H9 (cell line): ENCODE data around the gene CTSL. TPM values are rescaled to one million over a fixed set of nuclear protein-coding genes. Genes with fewer than 3 reads are reported as not detected.

Source experiments
- DNase-seq: peaks from one replicate; pipeline ENCODE4 v3.0.0-alpha.2; 2017
- H2AFZ ChIP-seq: one replicate; pipeline ENCODE4 v1.6.1; 2013; ENCODE audit warnings: mild to moderate bottlenecking, low read length, control low read depth, moderate library complexity
- H2AK5ac ChIP-seq: 2 replicates; pipeline ENCODE4 v1.6.1; 2013; ENCODE audit warnings: low read length, control low read depth, mixed read lengths; ENCODE audit not compliant: insufficient read length
- H2BK120ac ChIP-seq: one replicate; pipeline ENCODE4 v1.6.1; 2013; ENCODE audit warnings: low read depth, mild to moderate bottlenecking, low read length, control low read depth, inconsistent platforms; ENCODE audit not compliant: poor library complexity, severe bottlenecking
- H2BK12ac ChIP-seq: 2 replicates; pipeline ENCODE4 v1.6.1; 2013; ENCODE audit warnings: low read length, control low read depth, mixed read lengths, low read depth; ENCODE audit not compliant: insufficient read length
- H2BK15ac ChIP-seq: 2 replicates; pipeline ENCODE4 v1.6.1; 2013; ENCODE audit warnings: low read depth, low read length, control low read depth
- H2BK20ac ChIP-seq: one replicate; pipeline ENCODE4 v1.6.1; 2013; ENCODE audit warnings: low read depth, mild to moderate bottlenecking, low read length, control low read depth, inconsistent platforms; ENCODE audit not compliant: poor library complexity, severe bottlenecking
- H2BK5ac ChIP-seq: 2 replicates; pipeline ENCODE4 v1.6.1; 2013; ENCODE audit warnings: low read length, control low read depth, mixed read lengths; ENCODE audit not compliant: insufficient read length
- H3K14ac ChIP-seq: 2 replicates; pipeline ENCODE4 v1.6.1; 2013; ENCODE audit warnings: low read length, control low read depth; ENCODE audit not compliant: insufficient read depth
- H3K18ac ChIP-seq: 2 replicates; pipeline ENCODE4 v1.6.1; 2013; ENCODE audit warnings: low read depth, mild to moderate bottlenecking, mixed read lengths, low read length, control low read depth; ENCODE audit not compliant: insufficient read length
- H3K23ac ChIP-seq: 2 replicates; pipeline ENCODE4 v1.6.1; 2013; ENCODE audit warnings: low read length, control low read depth, mixed read lengths, low read depth; ENCODE audit not compliant: insufficient read length
- H3K23me2 ChIP-seq: 2 replicates; pipeline ENCODE4 v1.6.1; 2013; ENCODE audit warnings: low read depth, mild to moderate bottlenecking, mixed read lengths, low read length, control low read depth; ENCODE audit not compliant: insufficient read length, poor library complexity, severe bottlenecking
- H3K27ac ChIP-seq: 2 replicates; pipeline ENCODE4 v1.5.1; 2013; ENCODE audit warnings: low read length, control low read depth, mixed read lengths, low read depth; ENCODE audit not compliant: insufficient read length
- H3K27me3 ChIP-seq: 2 replicates; pipeline ENCODE4 v1.6.1; 2013; ENCODE audit warnings: low read length, control low read depth, inconsistent platforms; ENCODE audit not compliant: insufficient read depth
- H3K4ac ChIP-seq: 2 replicates; pipeline ENCODE4 v1.6.1; 2013; ENCODE audit warnings: low read depth, mild to moderate bottlenecking, control low read depth, inconsistent platforms, low read length, moderate library complexity
- H3K4me1 ChIP-seq: 2 replicates; pipeline ENCODE4 v1.6.1; 2013; ENCODE audit warnings: low read length, control low read depth, inconsistent platforms; ENCODE audit not compliant: insufficient read depth
- H3K4me2 ChIP-seq: 2 replicates; pipeline ENCODE4 v1.6.1; 2013; ENCODE audit warnings: low read length, control low read depth, mixed read lengths; ENCODE audit not compliant: insufficient read length, insufficient read depth
- H3K56ac ChIP-seq: 2 replicates; pipeline ENCODE4 v1.6.1; 2013; ENCODE audit warnings: low read depth, mild to moderate bottlenecking, mixed read lengths, low read length, control low read depth; ENCODE audit not compliant: insufficient read length
- H3K79me1 ChIP-seq: 2 replicates; pipeline ENCODE4 v1.6.1; 2013; ENCODE audit warnings: low read depth, mild to moderate bottlenecking, moderate library complexity, low read length, control low read depth, inconsistent platforms; ENCODE audit not compliant: insufficient read depth, poor library complexity, severe bottlenecking
- H3K79me2 ChIP-seq: 2 replicates; pipeline ENCODE4 v1.6.1; 2013; ENCODE audit warnings: low read length, control low read depth, inconsistent platforms; ENCODE audit not compliant: insufficient read depth
- H3K9ac ChIP-seq: 2 replicates; pipeline ENCODE4 v1.6.1; 2013; ENCODE audit warnings: low read length, control low read depth, mixed read lengths; ENCODE audit not compliant: insufficient read length; ENCODE audit errors: extremely low read depth
- H3K9me3 ChIP-seq: one replicate; pipeline ENCODE4 v1.6.1; 2013; ENCODE audit warnings: low read depth, low read length, inconsistent platforms; ENCODE audit not compliant: control insufficient read depth
- H3T11ph ChIP-seq: one replicate; pipeline ENCODE4 v1.6.1; 2013; ENCODE audit warnings: mild to moderate bottlenecking, low read length, control low read depth, inconsistent platforms
- H4K20me1 ChIP-seq: one replicate; pipeline ENCODE4 v1.6.1; 2013; ENCODE audit not compliant: control insufficient read depth, insufficient read length, insufficient read depth
- H4K5ac ChIP-seq: 2 replicates; pipeline ENCODE4 v1.6.1; 2013; ENCODE audit warnings: low read depth, mild to moderate bottlenecking, mixed read lengths, low read length, control low read depth; ENCODE audit not compliant: insufficient read length
- H4K8ac ChIP-seq: replicated peaks from 2 replicates; pipeline ENCODE4 v1.6.1; 2013; ENCODE audit warnings: low read length, control low read depth, mixed read lengths, low read depth; ENCODE audit not compliant: insufficient read length
- H4K91ac ChIP-seq: 2 replicates; pipeline ENCODE4 v1.6.1; 2013; ENCODE audit warnings: low read depth, mild to moderate bottlenecking, moderate library complexity, mixed read lengths, low read length, control low read depth; ENCODE audit not compliant: insufficient read length
- H3K27ac Mint-ChIP-seq, 3 experiments: 2 replicates in 2 of 3; 3 replicates in 1 of 3; pipeline ENCODE4 v1.8.0; 2020 to 2021; ENCODE audit warnings: mixed read lengths in 3 of 3, mild to moderate bottlenecking in 1 of 3, moderate library complexity in 1 of 3
- H3K27me3 Mint-ChIP-seq: 2 replicates; pipeline ENCODE4 v1.8.0; 2021; ENCODE audit warnings: low read depth, mild to moderate bottlenecking, moderate library complexity, mixed read lengths
- H3K36me3 Mint-ChIP-seq, 3 experiments: 2 replicates in 2 of 3; 3 replicates in 1 of 3; pipeline ENCODE4 v1.8.0; 2020 to 2021; ENCODE audit warnings: low read depth in 3 of 3, mixed read lengths in 3 of 3; ENCODE audit not compliant: insufficient read depth in 1 of 3
- H3K4me1 Mint-ChIP-seq, 2 experiments: 2 replicates each; pipeline ENCODE4 v1.8.0; 2020; ENCODE audit warnings: mixed read lengths in 2 of 2
- H3K4me3 Mint-ChIP-seq, 2 experiments: 2 replicates in 1 of 2; 3 replicates in 1 of 2; pipeline ENCODE4 v1.8.0; 2020 to 2021; ENCODE audit warnings: mild to moderate bottlenecking in 2 of 2, mixed read lengths in 2 of 2, moderate library complexity in 1 of 2
- H3K9me3 Mint-ChIP-seq, 2 experiments: 2 replicates in 1 of 2; 3 replicates in 1 of 2; pipeline ENCODE4 v1.8.0; 2020; ENCODE audit warnings: mild to moderate bottlenecking in 2 of 2, mixed read lengths in 2 of 2, moderate library complexity in 1 of 2
- WGBS: extraction: QIAGEN DNeasy Blood & Tissue Kit; methylation state at CpG from one replicate; pipeline ENCODE4 v1.1.7; 2013; ENCODE audit warnings: missing lambda C conversion rate, low lambda C conversion rate, mixed read lengths; ENCODE audit not compliant: insufficient read length; ENCODE audit errors: extremely low coverage; 5-methylcytosine and 5-hydroxymethylcytosine counted together
- total RNA-seq: library from RNA; stranded (reverse); gene quantifications from 2 replicates; pipeline ENCODE4 v1.2.1, GENCODE V29; 2021
- TF ChIP-seq, protein P1 (sequence below): fragments of 200-600 bp; sonication (generic); conservative IDR thresholded peaks from 3 replicates; pipeline ENCODE4 v1.8.0; 2021; ENCODE audit warnings: antibody characterized with exemption, mild to moderate bottlenecking

The CTSL gene
- total RNA-seq, 1 experiment from 2014 or later: 28.9 TPM

DNA sequence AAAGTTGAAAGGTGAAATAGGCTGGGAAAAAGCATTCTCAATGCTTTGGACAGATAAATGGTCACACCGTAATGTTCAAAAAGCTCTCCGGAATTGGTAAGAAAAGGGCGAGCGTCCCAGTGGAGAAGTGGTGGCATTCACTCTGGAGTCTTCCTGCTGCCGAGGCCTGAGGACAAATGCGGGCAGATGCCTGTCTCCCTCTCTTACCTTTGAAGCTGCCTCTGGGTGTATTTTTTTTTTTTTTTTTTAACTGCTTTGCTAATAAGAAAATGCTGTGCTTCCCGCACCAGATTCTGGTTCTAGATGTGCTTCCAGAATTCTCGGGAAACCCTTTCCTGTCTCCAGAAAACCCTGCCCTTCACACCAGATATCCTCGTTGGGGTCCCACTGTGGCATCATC lies 24.4 kb upstream of the CTSL start:
- Histone ChIP-seq H3K4me1 (no peaks in the 10 kb centered on the region), H2BK15ac (no peak overlapping the region), H4K20me1 (no peaks in the 10 kb centered on the region), H3K9me3 (no peaks in the 10 kb centered on the region), H2BK5ac (no peak overlapping the region), H3K79me2 (no peaks in the 10 kb centered on the region), H2AK5ac (no peak overlapping the region), H2AFZ (no peak overlapping the region), H3K14ac (no peak overlapping the region), H3K23me2 (no peaks in the 10 kb centered on the region), H3K4me2 (no peak overlapping the region), H3K18ac (no peak overlapping the region), H3K27me3 (no peaks in the 10 kb centered on the region), H3K27ac (no peak overlapping the region), H3T11ph (no peak overlapping the region), H3K79me1 (no peaks in the 10 kb centered on the region), H4K91ac (no peak overlapping the region), H2BK120ac (no peak overlapping the region), H4K8ac (no peak overlapping the region), H2BK12ac (no peak overlapping the region), H3K56ac (no peak overlapping the region), H3K23ac (no peak overlapping the region), H3K9ac (no peak overlapping the region), H3K4ac (no peak overlapping the region), H2BK20ac (no peak overlapping the region), H4K5ac (no peak overlapping the region)
- Mint-ChIP-seq H3K27me3 (no peaks in the 10 kb centered on the region), H3K36me3 (peaks cover 54 to 78% (median 69%) of the 10 kb centered on the region in 3 experiments), H3K27ac (peak overlapping the region; percentile 80 to 89 (median 87); a peak in 4 of 7 replicates), H3K4me3 (no peak overlapping the region), H3K4me1 (peaks cover 4 to 5% of the 10 kb centered on the region in 2 experiments), H3K9me3 (no peaks in the 10 kb centered on the region)
- TF ChIP-seq, protein P1, sequence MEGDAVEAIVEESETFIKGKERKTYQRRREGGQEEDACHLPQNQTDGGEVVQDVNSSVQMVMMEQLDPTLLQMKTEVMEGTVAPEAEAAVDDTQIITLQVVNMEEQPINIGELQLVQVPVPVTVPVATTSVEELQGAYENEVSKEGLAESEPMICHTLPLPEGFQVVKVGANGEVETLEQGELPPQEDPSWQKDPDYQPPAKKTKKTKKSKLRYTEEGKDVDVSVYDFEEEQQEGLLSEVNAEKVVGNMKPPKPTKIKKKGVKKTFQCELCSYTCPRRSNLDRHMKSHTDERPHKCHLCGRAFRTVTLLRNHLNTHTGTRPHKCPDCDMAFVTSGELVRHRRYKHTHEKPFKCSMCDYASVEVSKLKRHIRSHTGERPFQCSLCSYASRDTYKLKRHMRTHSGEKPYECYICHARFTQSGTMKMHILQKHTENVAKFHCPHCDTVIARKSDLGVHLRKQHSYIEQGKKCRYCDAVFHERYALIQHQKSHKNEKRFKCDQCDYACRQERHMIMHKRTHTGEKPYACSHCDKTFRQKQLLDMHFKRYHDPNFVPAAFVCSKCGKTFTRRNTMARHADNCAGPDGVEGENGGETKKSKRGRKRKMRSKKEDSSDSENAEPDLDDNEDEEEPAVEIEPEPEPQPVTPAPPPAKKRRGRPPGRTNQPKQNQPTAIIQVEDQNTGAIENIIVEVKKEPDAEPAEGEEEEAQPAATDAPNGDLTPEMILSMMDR: no peak
- WGBS: no CpG with 5 or more reads among the region's 9 CpGs
- DNase-seq: no peak
